ENCODE measurements around the gene ZNF580.

GRCh38 chr19:55654868-55655647 is 14.3 kb downstream of the ZNF580 start, which contains the start of gene U2AF2:
- no peak for TF ChIP-seq CTCF (optimal IDR thresholded peaks at IDR 0.05 in 1 of 3, IDR thresholded peaks at IDR 0.05 in 1 of 3, conservative IDR thresholded peaks at IDR 0.05 in 1 of 3; ENCODE audit: extremely low read depth in 1 of 3, insufficient read depth in 2 of 3, low read length in 3 of 3)
- no peak for TF ChIP-seq EZH2 (IDR thresholded peaks at IDR 0.05; ENCODE audit: low read length)
